GM21529 (cell line): Measurements from ENCODE around the gene LEFTY1.

Experiments used
- ATAC-seq: cut with Tn5 transposase; IDR thresholded peaks from one replicate; pipeline ENCODE4 v1.9.1; 2021; ENCODE audit not compliant: unreplicated experiment

LEFTY1 gene

DNA sequence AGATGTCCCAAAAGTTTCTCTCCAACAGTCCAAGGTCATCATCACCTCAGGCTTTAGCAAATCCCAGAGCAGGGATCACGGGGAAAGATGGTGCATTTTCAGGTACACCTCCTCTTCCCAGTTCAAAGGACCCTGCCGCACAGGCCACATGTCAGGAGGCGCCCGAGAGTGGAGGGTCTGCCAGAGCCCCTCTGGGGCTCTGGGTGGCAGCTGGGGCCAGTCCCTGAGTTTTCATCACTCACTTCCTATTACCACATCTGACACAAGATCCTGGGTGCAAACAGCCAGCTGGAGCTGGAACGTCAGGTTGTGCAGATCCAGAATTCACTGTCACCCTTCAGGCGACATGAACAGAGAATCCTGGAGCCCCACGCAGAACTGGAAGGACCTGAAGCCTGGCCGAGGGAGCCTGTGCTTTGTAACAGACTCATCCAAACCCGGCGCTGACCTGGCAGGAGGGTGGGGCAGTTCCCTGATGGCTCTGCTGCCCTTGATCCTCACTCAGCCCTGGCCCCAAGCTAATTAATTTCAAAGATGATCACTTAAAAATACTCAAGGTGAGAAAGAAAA, 15.6 kb downstream of the LEFTY1 start:
- no peak for ATAC-seq

DNA sequence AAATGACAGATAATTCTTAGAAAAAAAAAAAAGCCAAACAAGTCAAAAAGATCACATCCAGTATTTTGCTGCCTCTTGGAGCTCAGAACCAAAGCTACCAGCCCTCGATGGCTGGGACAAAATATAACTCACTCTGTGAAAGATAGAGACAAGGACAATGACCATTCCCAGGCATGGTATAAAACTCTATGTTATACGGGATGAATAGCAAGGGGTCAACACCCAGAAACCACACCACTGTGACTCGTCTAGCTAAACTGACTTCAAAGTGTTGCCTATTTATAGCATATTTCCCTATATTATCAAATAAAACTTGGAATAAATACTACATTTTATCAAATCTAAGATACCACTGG, 16.9 kb downstream of the LEFTY1 start:
- no peak for ATAC-seq

DNA sequence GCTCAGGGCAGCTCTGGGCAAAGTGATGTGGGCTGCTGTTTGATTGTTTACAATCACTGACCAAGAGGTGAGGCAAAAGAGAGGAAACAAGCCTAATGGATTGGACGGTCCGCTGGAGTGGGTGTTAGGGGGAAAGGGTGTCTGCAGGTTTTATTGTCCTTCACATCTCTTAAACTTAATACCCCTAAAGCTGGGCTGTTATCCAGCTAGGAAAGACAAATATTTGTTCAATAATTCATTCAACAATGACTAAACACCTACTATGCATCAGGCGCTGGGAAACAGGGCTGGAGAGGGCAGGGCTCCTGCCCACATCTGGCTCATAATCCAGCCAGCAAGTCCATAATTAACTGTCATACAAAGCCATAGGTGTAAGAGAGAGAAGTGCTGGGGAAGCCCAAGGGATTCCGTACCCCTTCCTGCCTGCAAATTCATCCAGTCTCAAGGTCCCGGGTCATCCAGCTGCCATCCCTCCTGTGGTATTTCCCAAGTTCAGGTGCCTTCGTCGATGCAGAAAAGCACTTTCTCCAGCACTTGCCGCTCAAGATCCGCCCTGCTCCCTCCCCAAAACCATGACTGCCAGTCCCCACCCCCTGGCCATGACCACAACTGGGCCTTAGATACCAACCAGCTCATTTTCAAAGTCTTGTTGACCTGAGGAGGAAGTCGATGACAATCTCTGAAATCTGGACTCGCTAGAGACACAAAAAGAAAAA, 17.4 kb downstream of the LEFTY1 start:
- ATAC-seq: no peak

DNA sequence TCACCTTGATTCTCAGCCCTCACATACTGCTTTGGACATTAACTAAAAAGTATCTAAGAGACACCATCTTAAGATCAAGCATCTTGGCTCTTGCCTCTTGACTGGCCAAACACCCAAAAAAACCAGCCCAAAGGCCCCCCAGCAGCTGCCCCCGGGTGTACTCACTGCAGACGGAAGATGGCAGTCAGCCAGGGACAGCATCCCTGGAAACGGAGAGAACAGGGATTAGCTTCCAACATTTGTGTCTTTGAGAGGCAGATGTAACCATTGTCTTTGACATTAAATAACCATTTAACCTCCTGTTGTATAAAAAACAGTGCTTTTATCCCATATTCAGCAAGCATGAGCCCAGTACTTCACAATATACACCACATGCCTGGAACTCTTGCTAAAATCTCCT, 18.0 kb downstream of the LEFTY1 start:
- no peak for ATAC-seq

DNA sequence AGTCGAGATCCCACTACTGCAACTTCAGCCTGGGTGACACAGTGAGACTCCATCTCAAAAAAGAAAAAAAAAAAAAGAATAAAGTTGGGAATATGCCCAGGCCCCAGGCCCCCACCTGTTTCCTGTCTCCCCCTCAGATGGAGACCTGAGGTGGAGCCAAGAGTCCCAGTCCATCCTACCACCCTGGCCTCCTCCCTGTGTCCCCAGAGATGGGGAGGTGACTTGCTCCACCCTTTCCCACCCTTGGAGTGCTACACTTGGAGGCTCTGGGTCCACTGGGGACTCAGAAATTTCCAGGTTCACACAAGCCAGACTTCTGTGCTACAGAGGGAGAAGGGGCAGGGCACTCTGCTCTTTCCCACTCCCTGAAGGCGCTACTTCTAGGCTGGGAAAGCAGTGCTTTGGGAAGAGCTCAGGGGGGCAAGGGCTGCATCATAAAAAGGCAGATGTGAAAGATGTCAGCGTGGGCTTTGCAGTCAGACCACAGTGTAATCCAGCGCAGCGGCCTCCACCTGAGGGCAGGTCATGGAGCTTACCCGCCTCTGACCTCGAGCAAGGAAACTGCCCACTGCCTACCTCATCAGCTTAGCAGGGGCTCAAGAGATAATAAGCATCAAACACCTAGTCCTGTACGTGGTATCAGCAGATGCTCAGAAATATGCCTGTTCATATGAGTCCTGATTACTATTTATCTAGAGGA, 20.2 kb downstream of the LEFTY1 start:
- ATAC-seq: no peak

DNA sequence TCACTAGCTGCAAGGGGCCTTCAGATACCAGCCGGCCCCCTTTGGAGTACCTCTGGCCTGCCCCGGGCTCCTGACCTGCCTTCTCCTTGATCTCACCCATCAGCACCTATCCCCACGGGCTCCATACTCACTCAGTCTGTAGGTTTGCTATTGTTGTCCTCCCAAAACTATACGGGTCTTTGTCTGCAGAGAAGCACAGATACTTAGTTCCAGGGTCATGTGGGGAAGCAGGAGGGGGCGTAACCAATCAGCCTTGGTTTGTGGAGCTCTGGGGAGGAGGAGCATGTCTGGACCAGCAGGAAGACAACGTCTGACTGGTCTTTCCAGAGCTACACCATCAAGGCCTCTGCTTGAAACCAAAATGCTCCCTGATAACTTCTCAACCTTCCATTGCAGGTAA, 22.0 kb downstream of the LEFTY1 start:
- ATAC-seq: no peak

DNA sequence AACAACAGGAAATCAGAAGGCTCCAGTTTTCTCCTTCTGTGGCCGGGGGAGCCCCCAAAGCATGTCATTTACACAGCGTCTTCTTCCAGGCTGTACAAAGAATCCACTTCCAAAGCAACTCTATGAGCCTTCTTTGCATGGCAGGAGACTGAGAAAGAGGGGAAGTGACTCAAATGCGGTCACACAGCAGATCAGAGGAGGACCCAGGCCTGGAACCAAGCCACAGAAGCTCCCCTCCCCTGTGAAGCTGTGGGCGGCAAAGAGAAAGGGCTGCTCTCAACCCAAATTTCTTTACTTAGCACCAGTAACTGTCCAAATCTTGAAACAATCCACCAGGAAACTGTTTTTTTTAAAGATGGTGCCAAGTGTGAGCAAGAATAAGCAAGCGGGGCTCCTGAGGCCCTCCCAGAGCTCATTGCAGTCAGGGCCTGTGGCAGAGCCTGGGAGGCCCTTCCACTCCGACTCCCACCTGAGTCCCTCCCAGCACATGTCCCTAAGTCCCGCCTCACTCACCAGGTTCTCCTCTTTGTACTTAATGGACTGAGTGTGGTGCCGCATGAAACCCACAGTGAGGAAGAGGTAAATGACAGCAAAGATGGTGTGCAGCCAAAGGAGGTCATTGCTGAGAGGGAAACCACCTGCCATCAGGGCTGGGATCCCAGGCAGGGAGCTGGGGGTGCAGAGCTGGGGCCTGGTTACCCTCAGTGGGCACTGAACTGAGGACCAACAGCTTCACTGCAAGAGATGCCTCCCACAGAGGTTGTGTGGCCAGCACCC, 22.7 kb downstream of the LEFTY1 start:
- ATAC-seq: peak; percentile 75

DNA sequence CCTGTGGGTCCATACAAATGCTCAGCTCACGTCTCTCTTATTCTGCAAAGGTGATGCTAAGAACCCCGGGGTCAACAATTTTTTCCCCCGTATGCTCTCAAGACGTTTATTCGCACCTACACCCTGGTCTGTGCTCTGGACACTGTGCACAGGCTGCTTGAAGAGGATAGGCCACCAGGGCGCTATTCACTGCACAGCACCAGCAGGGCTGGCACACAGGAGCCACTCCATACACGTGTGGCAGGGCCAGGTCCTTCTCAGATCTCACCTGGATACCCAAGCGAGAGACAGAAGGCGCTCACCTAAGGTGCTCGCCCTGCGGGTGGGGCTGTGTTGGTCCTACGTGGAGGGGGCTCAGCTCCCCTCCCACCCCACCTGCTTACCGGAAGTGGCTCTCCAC, 23.4 kb downstream of the LEFTY1 start:
- no peak for ATAC-seq

DNA sequence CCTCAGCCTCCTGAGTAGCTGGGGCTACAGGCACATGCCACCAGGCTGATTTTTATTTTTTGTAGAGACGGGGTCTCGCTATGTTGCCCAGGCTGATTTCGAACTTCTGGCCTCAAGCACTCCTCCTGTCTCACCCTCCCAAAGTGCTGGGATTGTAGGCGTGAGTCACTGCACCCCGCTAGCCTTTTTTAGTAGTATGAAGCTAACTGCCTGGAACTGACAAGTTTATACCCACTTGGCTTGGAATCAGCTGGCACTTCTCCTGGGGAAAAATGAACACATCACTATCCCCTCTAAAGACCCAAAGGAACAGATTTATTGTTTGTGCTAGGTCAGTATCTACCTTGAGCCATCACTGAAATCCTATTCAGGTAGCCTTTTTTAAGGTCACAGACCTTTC, 25.8 kb downstream of the LEFTY1 start:
- no peak for ATAC-seq

DNA sequence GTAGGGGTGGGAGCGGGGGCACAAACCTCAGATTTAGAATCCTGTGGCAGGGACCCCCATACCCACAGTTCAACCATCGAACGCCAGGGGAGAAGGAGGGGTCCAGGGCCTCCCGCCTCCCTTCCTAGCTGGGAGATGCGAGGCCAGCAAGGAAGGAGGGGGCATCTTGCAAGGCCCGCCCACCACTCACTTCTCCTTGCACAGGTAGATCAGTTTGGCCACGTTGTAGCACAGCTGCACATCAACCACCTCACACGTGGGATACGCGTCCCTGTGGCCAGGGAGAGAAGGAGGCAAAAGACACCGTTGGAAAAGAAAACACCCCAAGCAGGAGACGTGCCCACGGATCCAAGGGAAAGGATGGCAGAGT, 26.4 kb downstream of the LEFTY1 start:
- no peak for ATAC-seq

DNA sequence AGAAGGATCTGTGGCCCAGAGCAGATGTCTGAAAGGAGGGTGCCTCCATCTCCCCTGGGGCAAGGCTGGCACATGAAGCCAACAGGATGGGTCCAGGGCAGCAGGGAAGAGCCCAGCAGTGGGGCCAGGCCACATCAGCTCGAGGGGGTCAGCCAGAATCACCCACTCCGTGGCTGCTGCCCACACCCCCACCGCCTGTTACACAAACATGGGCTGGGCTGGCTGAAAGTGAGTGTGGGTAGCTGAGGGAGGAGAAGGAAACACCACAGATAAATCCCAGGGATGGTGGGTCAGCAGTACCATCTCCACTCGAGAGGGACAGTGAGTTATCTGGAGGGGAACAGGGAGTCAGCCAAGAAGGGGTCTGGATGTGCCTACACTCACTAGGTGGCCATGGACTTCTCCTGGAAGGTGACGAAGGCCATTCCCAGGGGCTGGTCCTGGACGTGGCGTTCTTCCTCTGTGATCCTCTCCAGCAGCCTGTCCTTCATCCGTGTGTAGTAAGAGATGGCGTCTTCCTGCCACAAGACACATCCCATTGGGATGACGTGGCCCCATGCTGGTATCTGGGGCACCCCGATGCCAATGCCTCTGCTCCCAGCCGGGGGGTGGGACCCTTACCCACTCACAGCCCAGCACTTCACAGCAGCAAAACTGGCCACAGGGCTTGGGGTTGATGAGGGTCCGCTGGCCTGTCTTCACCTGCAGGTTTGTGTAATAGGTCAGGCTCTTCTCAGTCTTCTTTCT, 26.9 kb downstream of the LEFTY1 start:
- no peak for ATAC-seq

DNA sequence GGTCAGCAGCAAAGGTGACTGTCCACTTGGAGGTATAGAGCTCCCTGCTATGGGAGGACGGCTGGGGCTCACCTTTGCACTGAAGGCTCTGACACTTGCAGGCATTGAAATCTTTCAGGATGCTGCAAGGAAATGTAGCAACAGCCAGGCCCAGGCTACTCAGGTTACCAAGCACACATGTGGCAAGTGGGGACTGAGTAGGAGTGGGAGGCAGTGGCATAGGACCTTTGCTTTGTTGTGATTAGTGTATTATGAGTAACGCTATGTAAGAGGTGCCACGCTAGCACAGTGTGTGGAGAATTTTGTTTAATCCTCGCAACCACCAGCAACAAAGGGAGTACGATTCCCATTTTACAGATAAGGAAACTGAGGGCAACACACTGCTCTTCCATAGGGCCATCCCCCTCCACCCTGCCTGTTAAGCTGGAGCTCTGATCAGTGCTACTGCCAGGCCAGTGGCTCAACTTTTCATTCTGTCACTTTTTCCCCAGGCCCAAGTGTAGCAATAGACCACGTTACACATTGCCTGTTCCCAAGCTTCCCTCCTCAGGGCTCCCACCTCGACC, 28.0 kb downstream of the LEFTY1 start:
- ATAC-seq: no peak

DNA sequence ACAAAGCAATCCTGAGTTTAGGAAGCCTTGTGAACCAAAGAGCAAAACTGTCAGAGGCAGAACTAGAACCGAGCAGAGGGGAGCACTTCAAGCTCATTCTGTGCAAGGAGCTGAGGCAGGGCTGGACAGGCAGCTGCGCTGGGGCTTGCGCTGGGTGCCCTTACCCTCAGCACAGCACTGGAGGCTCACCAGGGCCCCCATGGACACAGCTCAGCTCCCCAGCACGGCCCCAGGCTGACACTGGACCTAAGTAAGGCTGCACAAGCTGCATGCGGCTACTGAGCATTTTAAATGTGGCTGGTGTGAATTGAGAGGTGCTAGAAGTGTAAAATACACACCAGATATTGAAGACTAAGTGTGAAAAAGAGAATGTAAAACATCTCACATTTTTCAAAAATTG, 28.8 kb downstream of the LEFTY1 start:
- no peak for ATAC-seq

DNA sequence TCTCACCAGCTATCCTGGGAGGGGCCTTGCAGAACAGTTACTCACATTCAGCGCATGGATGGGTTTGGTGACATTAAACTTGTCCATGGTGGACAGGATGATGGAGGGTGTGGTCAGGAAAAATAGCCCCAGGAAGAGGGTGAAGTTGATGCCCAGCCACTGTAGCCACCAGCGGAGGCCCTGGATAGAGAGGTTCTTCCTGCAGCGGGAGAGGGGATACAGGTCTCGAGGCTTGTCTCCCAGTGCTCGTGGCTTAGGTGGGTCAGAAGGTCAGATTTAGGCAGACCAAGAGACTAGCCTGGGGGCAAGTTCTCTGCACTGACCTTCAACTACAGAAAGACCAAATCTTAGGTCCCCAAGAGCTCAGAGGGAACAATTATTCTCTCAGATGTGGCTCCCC, 29.8 kb downstream of the LEFTY1 start:
- ATAC-seq: no peak

DNA sequence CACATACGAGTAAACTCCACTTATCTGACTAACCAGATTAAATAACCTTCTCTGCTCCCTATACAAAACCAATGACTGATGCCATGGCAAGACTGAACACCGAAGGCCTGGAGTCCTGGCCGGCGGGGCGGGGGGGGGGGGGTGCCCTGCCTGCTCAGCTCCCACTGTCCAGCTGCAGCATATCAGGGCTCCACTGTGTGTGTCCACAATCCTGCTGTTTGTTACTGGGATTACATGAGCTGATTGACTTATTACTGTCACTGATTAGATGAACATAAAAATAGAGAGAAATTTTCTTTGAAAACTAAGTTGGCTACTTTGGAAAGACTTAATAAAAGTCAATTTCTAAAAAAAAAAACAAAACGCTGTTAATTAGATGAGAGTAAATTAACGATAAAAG, 31.7 kb downstream of the LEFTY1 start:
- no peak for ATAC-seq

DNA sequence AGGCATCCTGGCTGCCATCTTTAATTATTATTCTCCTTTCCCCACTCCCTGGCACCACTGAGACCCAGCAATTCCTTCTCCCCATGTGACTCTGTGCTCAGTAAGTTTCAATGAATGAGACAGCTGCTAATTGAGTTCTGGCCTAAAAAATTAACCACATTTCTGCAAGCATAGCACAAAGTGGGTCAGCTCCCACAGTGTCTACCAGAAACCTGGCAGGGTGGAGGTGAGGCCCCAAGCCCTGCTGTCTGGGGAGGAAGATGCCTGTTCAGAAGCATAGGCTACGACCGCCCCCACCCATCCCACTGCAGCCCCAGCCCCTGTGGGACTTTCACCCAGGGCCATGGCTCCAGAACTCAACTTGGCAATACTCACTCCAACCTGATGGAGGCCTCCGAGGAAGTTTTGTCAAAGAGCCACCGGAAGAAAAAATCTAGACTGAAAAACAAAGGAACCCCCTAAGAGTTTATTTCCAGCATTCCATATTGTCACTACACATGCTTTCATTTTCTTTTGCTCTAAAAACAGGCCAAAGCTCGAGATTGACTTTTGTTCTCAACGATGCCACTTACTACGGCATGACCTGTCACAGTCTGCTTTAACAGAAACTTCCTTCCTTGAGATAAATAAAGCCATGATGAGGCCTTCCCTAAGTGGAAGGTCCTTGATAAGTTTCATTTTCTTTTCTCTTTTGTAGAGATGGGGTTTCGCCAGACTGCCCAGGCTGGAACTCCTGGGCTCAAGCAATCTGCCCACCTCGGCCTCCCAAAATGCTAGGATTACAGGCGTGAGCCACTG, 33.2 kb downstream of the LEFTY1 start:
- no peak for ATAC-seq

DNA sequence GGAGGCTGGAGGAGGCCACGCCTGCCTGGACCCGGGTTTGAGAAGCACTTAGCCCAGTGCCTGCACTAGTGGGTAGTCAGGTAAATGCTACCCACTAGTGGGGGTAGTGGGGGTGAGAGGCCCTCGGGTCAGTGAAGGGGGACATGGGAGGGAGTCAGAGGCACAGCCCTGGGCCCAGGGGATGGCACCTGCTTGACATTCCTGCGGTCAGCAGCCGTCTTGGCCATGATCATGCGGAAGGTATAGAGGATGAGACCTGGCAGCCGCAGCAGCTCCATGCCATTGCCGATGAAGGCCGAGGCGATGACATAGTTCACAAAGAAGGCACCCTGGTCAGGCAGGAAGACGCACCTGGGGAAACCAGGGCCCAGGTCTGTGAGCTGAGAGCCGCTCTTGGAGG, 35.5 kb downstream of the LEFTY1 start:
- no peak for ATAC-seq

DNA sequence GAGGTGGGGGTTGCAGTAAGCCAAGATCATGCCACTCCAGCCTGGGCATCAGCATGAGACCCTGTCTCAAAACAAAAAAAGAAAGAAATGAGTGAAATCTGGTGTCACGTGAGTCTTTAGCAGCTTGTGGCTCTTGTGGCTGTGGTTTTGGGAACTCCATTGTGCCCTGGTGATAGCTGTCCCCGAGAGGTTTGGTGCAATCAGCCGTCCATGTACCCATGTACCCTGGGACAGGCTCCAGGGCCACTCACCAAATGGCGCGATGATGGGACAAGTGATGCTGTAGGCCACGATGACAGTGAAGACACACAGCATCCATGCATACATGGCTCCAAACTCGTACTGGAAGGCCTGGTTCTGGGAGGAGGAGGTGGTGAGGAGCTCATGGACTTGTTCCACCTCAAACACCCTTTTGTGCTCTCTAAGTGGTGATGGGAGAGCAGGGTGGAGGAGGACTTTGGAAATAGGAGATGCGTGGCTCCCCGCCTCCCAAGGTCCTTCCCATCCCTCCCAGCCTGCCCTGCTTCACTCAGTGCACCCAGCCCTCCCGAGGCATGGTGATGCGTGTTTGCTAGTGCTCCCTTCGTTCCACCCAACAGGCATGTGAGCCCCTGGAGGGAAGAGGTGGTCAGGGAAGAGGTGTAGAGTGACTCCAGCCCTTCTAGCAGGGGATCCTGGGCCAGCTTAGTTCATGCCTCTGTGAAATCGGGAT, 36.4 kb downstream of the LEFTY1 start:
- no peak for ATAC-seq

DNA sequence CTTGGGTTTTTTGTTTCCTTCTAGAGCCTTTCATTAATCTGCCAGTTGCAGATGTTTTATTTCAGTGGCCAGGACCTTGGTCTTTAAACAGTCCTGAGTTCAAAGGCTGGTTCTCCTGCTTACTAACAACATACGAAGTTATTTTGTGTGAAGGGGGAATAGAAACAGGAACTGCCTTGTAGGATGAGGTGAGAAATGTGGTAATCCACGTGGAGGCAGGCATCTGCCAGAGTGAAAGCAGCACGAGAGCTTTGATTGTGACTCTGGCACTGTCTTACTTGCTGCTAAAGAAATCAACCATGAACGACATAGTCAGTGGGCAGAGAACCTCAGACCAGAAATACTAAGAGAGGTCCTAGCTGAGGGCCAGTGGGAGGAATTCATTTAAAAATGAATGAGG, 37.1 kb downstream of the LEFTY1 start:
- ATAC-seq: peak; percentile 59
